Fibroblast of lung (primary cell): ENCODE results near the gene RPP40. TPM values are rescaled to one million over a fixed set of nuclear protein-coding genes. Genes with fewer than 3 reads are reported as not detected.
"Not testable (repeated sequence)": the region's sequence is repeated elsewhere in the genome, so short reads cannot be mapped to it uniquely, and the experiment has no call there.

Source experiments
- DNase-seq, 2 donors: peaks; one replicate each; pipeline versions ENCODE4 v3.0.0 to v3.0.0-alpha.2; 2010; ENCODE audit warnings: low read depth in 2 of 2
- H2AFZ ChIP-seq: 2 replicates; pipeline ENCODE4 v1.5.1; 2012; ENCODE audit warnings: low read length, control low read depth, inconsistent platforms
- H3K27ac ChIP-seq: 2 replicates; pipeline ENCODE4 v1.5.1; 2011; ENCODE audit warnings: low read length, control low read depth; ENCODE audit not compliant: insufficient read depth
- H3K27me3 ChIP-seq: 2 replicates; pipeline ENCODE4 v1.5.1; 2011; ENCODE audit warnings: mild to moderate bottlenecking, low read length; ENCODE audit not compliant: control insufficient read depth, insufficient read depth
- H3K36me3 ChIP-seq: 2 replicates; pipeline ENCODE4 v1.5.1; 2011; ENCODE audit warnings: low read length; ENCODE audit not compliant: control insufficient read depth, insufficient read depth
- H3K4me1 ChIP-seq: 2 replicates; pipeline ENCODE4 v1.5.1; 2011; ENCODE audit warnings: low read length; ENCODE audit not compliant: control insufficient read depth, insufficient read depth; ENCODE audit errors: extremely low read depth
- H3K4me2 ChIP-seq: 2 replicates; pipeline ENCODE4 v1.5.1; 2011; ENCODE audit warnings: low read length, control low read depth; ENCODE audit not compliant: insufficient read depth; ENCODE audit errors: extremely low read depth
- H3K4me3 ChIP-seq, 4 experiments: fragments of 200-600 bp in 1 of 4; sonication (generic) in 1 of 4; replicated peaks in 1 of 4; 2 replicates each; pipeline ENCODE4 v1.5.1; 2011 to 2016; ENCODE audit warnings: low read length in 4 of 4, low read depth in 3 of 4, mild to moderate bottlenecking in 3 of 4, control low read depth in 2 of 4, inconsistent platforms in 1 of 4, mixed read lengths in 1 of 4; ENCODE audit not compliant: insufficient read depth in 1 of 4; ENCODE audit errors: control extremely low read depth in 1 of 4
- H3K79me2 ChIP-seq: 2 replicates; pipeline ENCODE4 v1.5.1; 2012; ENCODE audit warnings: mild to moderate bottlenecking, low read length, inconsistent platforms; ENCODE audit not compliant: control insufficient read depth, insufficient read depth
- H3K9ac ChIP-seq: 2 replicates; pipeline ENCODE4 v1.5.1; 2011; ENCODE audit warnings: mild to moderate bottlenecking, low read length, control low read depth; ENCODE audit not compliant: insufficient read depth
- H3K9me3 ChIP-seq: 2 replicates; pipeline ENCODE4 v1.5.1; 2012; ENCODE audit warnings: low read depth, low read length; ENCODE audit not compliant: control insufficient read depth, insufficient read depth
- H4K20me1 ChIP-seq: 2 replicates; pipeline ENCODE4 v1.5.1; 2011; ENCODE audit warnings: low read length; ENCODE audit not compliant: control insufficient read depth, insufficient read depth; ENCODE audit errors: extremely low read depth
- EZH2 ChIP-seq: IDR thresholded peaks from 2 replicates; pipeline ENCODE4 v1.5.1; 2012; ENCODE audit warnings: low read length, control low read depth, mild to moderate bottlenecking; ENCODE audit errors: missing control alignments
- polyA plus RNA-seq, 2 donors: library from polyadenylated mRNA; depleted of rRNA in 1 of 2; stranded (reverse) in 1 of 2; unstranded in 1 of 2; fragments of >200 nt; gene quantifications; 2 replicates each; pipeline ENCODE4 v1.2.1, GENCODE V29; 2011 to 2012; ENCODE audit warnings: missing spikeins in 1 of 2
- total RNA-seq: library from RNA; depleted of rRNA; stranded (reverse); fragments of >200 nt; gene quantifications from 2 replicates; pipeline ENCODE4 v1.2.1, GENCODE V29; 2014
- TF ChIP-seq, protein P1 (sequence below), 2 donors: IDR thresholded peaks in 1 of 2; conservative IDR thresholded peaks in 1 of 2; 1 replicate in 1 of 2; 2 replicates in 1 of 2; pipeline ENCODE4 v1.5.1; 2011 to 2012; ENCODE audit warnings: low read length in 2 of 2, control low read depth in 1 of 2, inconsistent platforms in 1 of 2, low read depth in 1 of 2, mild to moderate bottlenecking in 1 of 2

The RPP40 gene
- total and polyA plus RNA-seq, 2 donors (not counting 1 experiment from before 2014, with no cell fraction given): 8.3 to 27.6 TPM

GRCh38 chr6:5034328-5034727 lies 30.5 kb upstream of the RPP40 start:
- Histone ChIP-seq H2AFZ (no peak overlapping the region), H3K36me3 (no peaks in the 10 kb centered on the region), H3K4me2 (no peak overlapping the region), H3K4me1 (no peaks in the 10 kb centered on the region), H3K9ac (no peak overlapping the region), H3K27me3 (no peaks in the 10 kb centered on the region), H3K9me3 (no peaks in the 10 kb centered on the region), H3K79me2 (no peaks in the 10 kb centered on the region), H4K20me1 (no peaks in the 10 kb centered on the region), H3K4me3 (no peak overlapping the region), H3K27ac (no peak overlapping the region)
- TF ChIP-seq EZH2: no peak
- TF ChIP-seq, protein P1, sequence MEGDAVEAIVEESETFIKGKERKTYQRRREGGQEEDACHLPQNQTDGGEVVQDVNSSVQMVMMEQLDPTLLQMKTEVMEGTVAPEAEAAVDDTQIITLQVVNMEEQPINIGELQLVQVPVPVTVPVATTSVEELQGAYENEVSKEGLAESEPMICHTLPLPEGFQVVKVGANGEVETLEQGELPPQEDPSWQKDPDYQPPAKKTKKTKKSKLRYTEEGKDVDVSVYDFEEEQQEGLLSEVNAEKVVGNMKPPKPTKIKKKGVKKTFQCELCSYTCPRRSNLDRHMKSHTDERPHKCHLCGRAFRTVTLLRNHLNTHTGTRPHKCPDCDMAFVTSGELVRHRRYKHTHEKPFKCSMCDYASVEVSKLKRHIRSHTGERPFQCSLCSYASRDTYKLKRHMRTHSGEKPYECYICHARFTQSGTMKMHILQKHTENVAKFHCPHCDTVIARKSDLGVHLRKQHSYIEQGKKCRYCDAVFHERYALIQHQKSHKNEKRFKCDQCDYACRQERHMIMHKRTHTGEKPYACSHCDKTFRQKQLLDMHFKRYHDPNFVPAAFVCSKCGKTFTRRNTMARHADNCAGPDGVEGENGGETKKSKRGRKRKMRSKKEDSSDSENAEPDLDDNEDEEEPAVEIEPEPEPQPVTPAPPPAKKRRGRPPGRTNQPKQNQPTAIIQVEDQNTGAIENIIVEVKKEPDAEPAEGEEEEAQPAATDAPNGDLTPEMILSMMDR (conservative IDR thresholded peaks at IDR 0.05 in 1 of 2, IDR thresholded peaks at IDR 0.05 in 1 of 2; ENCODE audit: low read depth in 1 of 2, low read length in 2 of 2): no peak
- no peak for DNase-seq

DNA sequence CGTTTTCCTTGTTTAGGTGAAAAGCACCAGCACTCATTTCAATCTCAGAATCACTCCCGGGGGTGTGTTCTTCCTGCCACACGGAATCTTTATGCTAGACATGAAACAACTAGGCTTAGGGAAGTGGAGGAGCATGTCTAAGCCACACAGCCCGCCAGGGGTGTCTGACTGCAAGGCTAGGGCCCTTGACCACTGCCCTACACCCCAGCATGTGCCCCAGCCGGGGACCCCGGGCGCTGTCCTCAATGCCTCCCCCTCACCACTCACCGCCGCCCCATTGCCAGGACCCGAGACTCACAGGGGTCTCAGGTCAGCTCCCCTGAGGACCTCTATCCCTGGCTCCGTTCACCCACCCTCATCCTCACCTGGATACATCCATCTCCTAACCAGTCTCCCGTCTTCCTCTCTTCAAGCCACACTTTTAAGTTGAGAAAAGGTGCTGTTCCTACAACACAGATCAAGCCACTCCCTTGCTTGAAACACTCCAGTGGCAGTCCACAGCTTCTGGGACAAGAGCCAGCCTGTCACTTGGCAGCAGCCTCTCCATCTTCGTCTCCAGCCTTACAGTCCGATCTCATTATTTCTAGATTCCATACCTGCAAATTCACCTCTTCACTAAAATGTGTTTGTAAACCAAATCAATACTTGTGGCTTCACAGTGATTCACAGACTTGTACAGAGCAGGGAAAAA lies 29.5 kb upstream of the RPP40 start:
- H3K36me3 ChIP-seq, H3K4me2 ChIP-seq, H2AFZ ChIP-seq, H3K27me3 ChIP-seq, H3K4me3 ChIP-seq, H3K79me2 ChIP-seq, H4K20me1 ChIP-seq, H3K27ac ChIP-seq, H3K9ac ChIP-seq, H3K9me3 ChIP-seq, H3K4me1 ChIP-seq, DNase-seq: not testable (repeated sequence)

DNA sequence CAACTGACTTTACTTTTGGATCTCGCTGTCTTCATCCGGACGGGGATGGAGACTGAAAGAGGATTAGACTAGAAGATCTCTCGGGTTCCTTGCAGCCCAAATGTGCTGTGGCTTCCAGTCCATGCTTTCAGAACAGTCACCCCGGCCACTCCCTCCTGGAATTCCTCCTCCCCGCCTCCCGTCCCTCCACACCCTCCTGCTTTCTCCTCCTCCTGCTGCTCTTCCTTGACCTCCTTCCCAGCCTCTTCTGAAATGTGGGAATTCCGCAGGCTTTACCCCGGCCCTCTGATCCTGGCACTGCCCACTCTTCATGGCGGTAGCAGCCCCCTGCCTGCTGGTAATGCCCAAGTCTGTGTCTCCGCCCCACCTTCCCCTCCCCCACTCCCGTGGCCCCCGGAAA lies 28.9 kb upstream of the RPP40 start:
- not testable (repeated sequence) for H3K36me3 ChIP-seq, H4K20me1 ChIP-seq, H3K4me1 ChIP-seq, H2AFZ ChIP-seq, H3K9me3 ChIP-seq, H3K79me2 ChIP-seq, H3K27me3 ChIP-seq, H3K9ac ChIP-seq, H3K4me2 ChIP-seq, H3K27ac ChIP-seq
- peak; percentile 9 to 30 for DNase-seq
- H3K4me3 ChIP-seq: peak overlapping the region in 1 of 4 experiments; percentile 35

- TF ChIP-seq EZH2: no peak
- TF ChIP-seq, protein P1 (conservative IDR thresholded peaks at IDR 0.05 in 1 of 2, IDR thresholded peaks at IDR 0.05 in 1 of 2; ENCODE audit: low read depth in 1 of 2, low read length in 2 of 2): no peak
- Histone ChIP-seq H2AFZ (no peak overlapping the region), H4K20me1 (no peaks in the 10 kb centered on the region)
Observed at GRCh38 chr6:5031150-5031549, 27.3 kb upstream of the RPP40 start.

More at GRCh38 chr6:5031150-5031549, 27.3 kb upstream of the RPP40 start:
- no peaks in the 10 kb centered on the region for H3K79me2 ChIP-seq
- no peaks in the 10 kb centered on the region for H3K27me3 ChIP-seq
- DNase-seq: no peak
- no peaks in the 10 kb centered on the region for H3K36me3 ChIP-seq
- no peak overlapping the region for H3K27ac ChIP-seq
- H3K9me3 ChIP-seq: no peaks in the 10 kb centered on the region
- no peak overlapping the region for H3K9ac ChIP-seq
- H3K4me3 ChIP-seq: no peak overlapping the region
- H3K4me2 ChIP-seq: no peak overlapping the region
- H3K4me1 ChIP-seq: no peaks in the 10 kb centered on the region
